Neural cell (in vitro differentiated cells): ENCODE measurements around the gene CRYBA1. TPM values are rescaled to one million over a fixed set of nuclear protein-coding genes. Genes with fewer than 3 reads are reported as not detected.
"Not testable (repeated sequence)": the region's sequence is repeated elsewhere in the genome, so short reads cannot be mapped to it uniquely, and the experiment has no call there.

Experiments
- H2AFZ ChIP-seq: fragments of 200-600, 300-800 bp; sonication (generic), shearing (Covaris generic); 2 replicates; pipeline ENCODE4 v1.6.0; 2014; ENCODE audit warnings: low read depth, mild to moderate bottlenecking, antibody characterized with exemption, low read length, moderate library complexity
- H3F3A ChIP-seq: fragments of 200-600 bp; shearing (Covaris generic); 2 replicates; pipeline ENCODE4 v1.6.1; 2016; ENCODE audit warnings: mild to moderate bottlenecking, moderate library complexity, mixed read lengths, antibody characterized with exemption, low read length; ENCODE audit not compliant: insufficient read depth, poor library complexity, severe bottlenecking
- H3K27ac ChIP-seq: fragments of 200-600, 300-800 bp; sonication (generic), shearing (Covaris generic); 2 replicates; pipeline ENCODE4 v1.5.1; 2014; ENCODE audit warnings: mild to moderate bottlenecking, low read length, moderate library complexity
- H3K27me3 ChIP-seq: fragments of 300-800, 200-600 bp; sonication (generic), shearing (Covaris generic); 2 replicates; pipeline ENCODE4 v1.6.0; 2014; ENCODE audit warnings: mild to moderate bottlenecking, low read depth, low read length, moderate library complexity; ENCODE audit not compliant: insufficient read depth
- H3K36me3 ChIP-seq: fragments of 300-800, 200-600 bp; sonication (generic), shearing (Covaris generic); 2 replicates; pipeline ENCODE4 v1.5.1; 2014; ENCODE audit warnings: mild to moderate bottlenecking, antibody characterized with exemption, low read length, moderate library complexity; ENCODE audit not compliant: insufficient read depth
- H3K4me2 ChIP-seq: fragments of 300-800, 200-600 bp; sonication (generic), shearing (Covaris generic); 2 replicates; pipeline ENCODE4 v1.6.0; 2014; ENCODE audit warnings: mild to moderate bottlenecking, low read length
- H3K4me3 ChIP-seq: fragments of 300-800, 200-600 bp; sonication (generic), shearing (Covaris generic); 2 replicates; pipeline ENCODE4 v1.5.1; 2014; ENCODE audit warnings: mild to moderate bottlenecking, low read length, moderate library complexity
- H3K79me2 ChIP-seq: fragments of 200-600 bp; shearing (Covaris generic); replicated peaks from 2 replicates; pipeline ENCODE4 v1.6.0; 2014; ENCODE audit warnings: mild to moderate bottlenecking, low read length, moderate library complexity; ENCODE audit not compliant: insufficient read depth
- H3K9ac ChIP-seq: fragments of 300-800, 200-600 bp; sonication (generic), shearing (Covaris generic); 2 replicates; pipeline ENCODE4 v1.6.1; 2016; ENCODE audit warnings: mild to moderate bottlenecking, low read length, mixed read lengths
- H3K9me2 ChIP-seq: fragments of 200-600 bp; shearing (Covaris generic); 2 replicates; pipeline ENCODE4 v1.6.1; 2016; ENCODE audit warnings: mild to moderate bottlenecking, low read length, mixed read lengths; ENCODE audit not compliant: insufficient read depth
- H3K9me3 ChIP-seq: fragments of 200-600, 300-800 bp; sonication (generic), shearing (Covaris generic); 2 replicates; pipeline ENCODE4 v1.6.1; 2016; ENCODE audit warnings: mild to moderate bottlenecking, mixed run types, low read length, moderate library complexity, mixed read lengths
- H4K20me1 ChIP-seq: fragments of 200-600 bp; shearing (Covaris generic); 2 replicates; pipeline ENCODE4 v1.6.1; 2016; ENCODE audit warnings: mild to moderate bottlenecking, mixed run types; ENCODE audit not compliant: insufficient read depth
- CTCF ChIP-seq: fragments of 450-650 bp; IDR thresholded peaks from 2 replicates; pipeline ENCODE4 v1.5.1; 2014; ENCODE audit warnings: antibody characterized with exemption, mild to moderate bottlenecking, moderate library complexity; ENCODE audit not compliant: poor library complexity, severe bottlenecking
- EP300 ChIP-seq: fragments of 450-650 bp; conservative IDR thresholded peaks from 2 replicates; pipeline ENCODE4 v1.6.1; 2014; ENCODE audit warnings: antibody characterized with exemption, mild to moderate bottlenecking, moderate library complexity; ENCODE audit not compliant: poor library complexity, severe bottlenecking
- EZH2 ChIP-seq: fragments of 200-600, 300-800 bp; shearing (Covaris generic), sonication (generic); IDR thresholded peaks from 2 replicates; pipeline ENCODE4 v1.6.1; 2014; ENCODE audit warnings: antibody characterized with exemption, low read length, borderline replicate concordance, mild to moderate bottlenecking; ENCODE audit not compliant: insufficient read depth, poor library complexity, severe bottlenecking
- MXI1 ChIP-seq: fragments of 450-650 bp; conservative IDR thresholded peaks from 2 replicates; pipeline ENCODE4 v1.6.1; 2014; ENCODE audit warnings: antibody characterized with exemption, mild to moderate bottlenecking; ENCODE audit not compliant: poor library complexity, severe bottlenecking
- POLR2AphosphoS5 ChIP-seq: IDR thresholded peaks from 2 replicates; pipeline ENCODE4 v1.6.1; 2012
- RAD21 ChIP-seq: fragments of 450-650 bp; conservative IDR thresholded peaks from 2 replicates; pipeline ENCODE4 v1.6.1; 2014; ENCODE audit warnings: antibody characterized with exemption, mild to moderate bottlenecking, moderate library complexity
- REST ChIP-seq: IDR thresholded peaks from 2 replicates; pipeline ENCODE4 v1.6.1; 2012; ENCODE audit warnings: borderline replicate concordance
- SMC3 ChIP-seq: fragments of 450-650 bp; conservative IDR thresholded peaks from 2 replicates; pipeline ENCODE4 v1.6.1; 2014; ENCODE audit warnings: antibody characterized with exemption, mild to moderate bottlenecking, moderate library complexity; ENCODE audit not compliant: poor library complexity
- TAF1 ChIP-seq: IDR thresholded peaks from 2 replicates; pipeline ENCODE4 v1.6.1; 2012; ENCODE audit warnings: low read depth
- polyA plus RNA-seq: library from polyadenylated mRNA; depleted of rRNA; stranded (reverse); fragments of >200 nt; gene quantifications from 2 replicates; pipeline ENCODE4 v1.2.3, GENCODE V29; 2014

CRYBA1 gene
- polyA plus RNA-seq, 1 donor from 2014 or later, result not detected

- Histone ChIP-seq H3F3A (no peaks in the 10 kb centered on the region), H3K9me3 (no peaks in the 10 kb centered on the region), H4K20me1 (no peaks in the 10 kb centered on the region), H3K27me3 (no peaks in the 10 kb centered on the region), H3K4me3 (no peak overlapping the region), H3K79me2 (no peaks in the 10 kb centered on the region), H3K9ac (no peak overlapping the region), H3K36me3 (no peaks in the 10 kb centered on the region), H3K27ac (no peak overlapping the region), H2AFZ (no peak overlapping the region), H3K4me2 (no peak overlapping the region), H3K9me2 (no peaks in the 10 kb centered on the region)
- TF ChIP-seq TAF1 (no peak), SMC3 (no peak), CTCF (no peak), EZH2 (no peak), POLR2AphosphoS5 (no peak), EP300 (no peak), RAD21 (no peak), REST (no peak), MXI1 (no peak)
These were observed 13.4 kb upstream of the CRYBA1 start for GRCh38 chr17:29233301-29233700.

GRCh38 chr17:29234972-29235371 is 11.7 kb upstream of the CRYBA1 start:
- H3F3A ChIP-seq, H4K20me1 ChIP-seq, H3K79me2 ChIP-seq, H3K9ac ChIP-seq, H3K9me3 ChIP-seq, H3K4me2 ChIP-seq, H3K27me3 ChIP-seq, H3K27ac ChIP-seq, H3K9me2 ChIP-seq, H3K4me3 ChIP-seq, H3K36me3 ChIP-seq, H2AFZ ChIP-seq: not testable (repeated sequence)

GRCh38 chr17:29235904-29236303 is 10.8 kb upstream of the CRYBA1 start:
- Histone ChIP-seq H3K9me3 (no peaks in the 10 kb centered on the region), H3K9ac (no peak overlapping the region), H2AFZ (no peak overlapping the region), H4K20me1 (no peaks in the 10 kb centered on the region), H3K4me3 (no peak overlapping the region), H3K9me2 (no peaks in the 10 kb centered on the region), H3K79me2 (no peaks in the 10 kb centered on the region), H3K36me3 (no peaks in the 10 kb centered on the region), H3K27me3 (no peaks in the 10 kb centered on the region), H3K27ac (no peak overlapping the region), H3F3A (no peaks in the 10 kb centered on the region), H3K4me2 (no peak overlapping the region)
- TF ChIP-seq TAF1 (no peak), SMC3 (no peak), RAD21 (no peak), REST (no peak), EZH2 (no peak), CTCF (no peak), EP300 (no peak)
